GM12873 (cell line): Measurements from ENCODE around the gene KIF15.

Experiments used
- CTCF ChIP-seq: IDR thresholded peaks from 2 replicates; pipeline ENCODE4 v1.5.1; 2012; ENCODE audit warnings: low read depth, mild to moderate bottlenecking, moderate library complexity, low read length, control low read depth; ENCODE audit not compliant: insufficient read depth; ENCODE audit errors: missing control alignments

The KIF15 gene

DNA sequence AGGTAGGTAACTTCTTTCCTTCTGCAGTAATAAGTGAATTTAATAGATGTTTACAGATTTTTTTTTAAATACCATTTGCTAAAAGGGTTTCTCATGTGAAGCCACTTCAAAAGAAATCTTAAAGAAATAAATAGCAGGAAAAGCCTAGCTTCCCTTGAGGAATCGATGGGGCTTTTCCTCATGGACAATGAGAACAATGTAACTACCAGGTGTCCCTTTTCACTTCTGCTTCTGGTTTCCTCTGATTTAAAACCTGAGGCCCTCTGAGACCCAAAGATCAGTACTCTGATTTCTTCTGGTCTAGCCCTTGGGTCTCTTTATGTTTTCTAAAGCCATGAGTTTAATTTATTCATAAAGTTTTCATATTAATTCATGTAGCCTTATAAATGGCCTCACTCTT, 87.0 kb downstream of the KIF15 start:
- TF ChIP-seq CTCF: no peak

DNA sequence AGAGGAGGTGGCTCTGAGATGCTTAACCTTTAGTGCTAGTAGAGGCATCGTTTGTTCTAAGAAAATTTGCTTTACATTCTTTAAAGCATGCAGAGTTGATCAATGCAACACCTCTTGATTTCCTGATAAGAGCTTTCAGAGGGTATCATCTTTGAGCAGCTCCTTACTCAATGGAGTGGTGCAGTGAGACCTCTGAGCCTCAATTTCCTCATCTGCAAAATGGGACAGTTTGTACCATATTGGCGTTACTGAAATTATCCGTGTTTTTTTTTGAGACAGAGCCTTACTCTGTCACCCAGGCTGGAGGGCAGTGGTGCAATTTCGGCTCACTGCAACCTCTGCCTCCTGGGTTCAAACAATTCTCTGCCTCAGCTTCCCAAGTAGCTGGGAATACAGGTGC, 98.5 kb downstream of the KIF15 start:
- TF ChIP-seq CTCF: no peak

GRCh38 chr3:44861412-44862225, 100.0 kb downstream of the KIF15 start, which contains the start of gene TMEM42:
TMEM42 (plus strand) TSS chr3:44861912; CDS start chr3:44861925, 13 bp downstream.
- TF ChIP-seq CTCF: peak; percentile 9

DNA sequence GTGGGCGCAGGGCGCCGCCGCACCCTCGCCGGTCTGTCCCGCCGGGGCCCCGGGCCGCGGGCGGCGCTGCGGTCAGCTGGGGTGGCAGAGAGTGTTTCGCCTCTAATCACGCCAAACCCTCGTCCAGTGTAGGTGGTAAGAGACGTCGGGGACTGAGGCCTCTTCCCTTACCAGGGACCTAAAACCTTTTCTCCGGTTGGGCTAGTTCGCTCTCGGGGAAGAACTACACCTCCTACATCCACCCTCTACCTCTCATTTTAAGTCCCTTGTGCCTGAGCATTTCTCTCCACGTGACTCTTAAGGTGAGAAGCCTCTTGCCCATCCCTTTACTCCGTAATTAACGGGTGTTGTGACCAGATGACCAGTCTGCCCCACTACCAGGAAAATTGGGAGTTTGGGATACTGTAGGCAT, 100.6 kb downstream of the KIF15 start:
- TF ChIP-seq CTCF: no peak

- no peak for TF ChIP-seq CTCF
Observed at GRCh38 chr3:44865272-44866035, 103.9 kb downstream of the KIF15 start.

GRCh38 chr3:44867421-44868111, 106.0 kb downstream of the KIF15 start:
- TF ChIP-seq CTCF: no peak
